OCI-M1 (cell line): ENCODE data around the gene PRAF2.

ENCODE experiments used
- DNase-seq: peaks from one replicate; lab custom pipeline; 2025; lab: John Stamatoyannopoulos, UW

Gene PRAF2

DNA sequence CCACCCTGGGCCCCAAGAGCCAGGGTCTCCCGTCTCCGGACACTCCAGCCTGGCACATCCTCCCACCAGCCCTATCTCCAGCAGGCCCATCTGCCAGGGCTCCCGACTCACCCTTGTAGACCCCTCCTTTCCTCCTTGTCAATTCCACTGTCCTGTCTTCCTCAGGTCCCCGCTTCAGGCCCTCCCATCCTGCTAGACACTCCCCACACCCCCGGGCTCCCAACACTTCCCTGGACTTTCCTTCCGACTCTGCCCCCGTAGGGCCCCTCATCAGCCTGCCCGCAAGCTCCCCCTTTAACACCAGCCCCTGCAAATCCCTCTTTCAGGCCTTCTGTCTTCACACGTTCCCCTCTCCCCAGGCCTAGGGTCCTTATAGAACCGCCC lies 1.1 kb downstream of the PRAF2 start:
- no peak for DNase-seq

DNA sequence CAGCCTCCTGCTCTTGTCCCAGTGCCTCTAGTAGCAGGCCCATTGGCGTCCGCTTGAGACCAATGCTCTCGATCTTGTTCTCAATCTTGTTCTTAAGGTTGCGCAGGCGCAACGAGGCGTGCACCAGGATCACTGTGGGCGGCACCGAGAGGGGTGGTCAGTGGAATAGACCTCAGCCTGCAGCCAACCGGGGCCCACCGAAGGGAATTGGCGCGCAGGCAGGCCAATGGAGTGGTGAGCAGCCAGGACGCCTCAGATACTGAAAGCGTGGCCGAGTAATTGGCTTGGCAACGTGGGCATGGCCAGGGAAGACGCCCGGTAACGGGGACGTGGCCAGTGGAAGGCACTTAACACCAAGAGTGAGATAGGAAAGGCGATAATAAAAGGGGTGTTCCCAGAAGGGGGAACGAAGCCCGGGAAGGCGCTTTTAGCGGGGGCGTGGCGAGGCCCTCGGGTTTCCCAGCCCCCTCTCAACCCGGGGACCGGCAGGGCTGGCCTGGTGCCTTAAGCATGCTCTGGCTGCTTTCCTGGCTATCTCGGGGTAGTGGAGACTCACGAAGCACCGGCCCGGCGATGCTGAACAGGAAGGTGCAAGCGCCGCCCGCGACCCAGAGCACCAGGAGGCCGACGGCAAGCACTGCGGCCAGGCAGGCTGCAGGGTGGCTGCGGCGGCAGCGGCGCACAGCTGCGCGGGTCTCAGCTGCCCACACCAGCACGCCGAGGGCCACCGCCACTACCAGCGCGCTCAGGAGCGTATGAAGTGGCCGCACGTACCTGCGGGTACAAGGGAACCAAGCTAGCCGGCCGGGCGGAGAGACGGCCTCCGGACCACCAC lies 1.7 kb downstream of the PRAF2 start:
- no peak for DNase-seq

DNA sequence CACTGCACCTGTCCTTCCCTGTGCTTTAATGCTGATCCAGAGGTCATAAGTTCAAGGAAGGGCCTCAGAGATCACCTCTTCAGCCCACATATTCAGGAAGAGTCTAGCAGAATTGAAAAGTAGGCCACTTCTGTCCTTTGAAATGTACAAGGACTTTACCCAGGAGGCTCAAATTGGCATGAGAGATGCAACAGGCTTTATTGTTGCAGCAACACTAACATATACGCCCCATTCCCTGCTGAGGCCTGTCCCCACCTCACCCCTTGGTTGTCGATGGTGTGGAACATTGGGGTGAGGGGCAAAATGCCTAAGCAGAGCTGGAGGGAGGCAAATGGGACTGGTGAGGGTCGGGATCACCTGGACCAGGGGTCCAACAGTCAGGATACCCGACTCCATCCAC lies 2.8 kb downstream of the PRAF2 start:
- no peak for DNase-seq

DNA sequence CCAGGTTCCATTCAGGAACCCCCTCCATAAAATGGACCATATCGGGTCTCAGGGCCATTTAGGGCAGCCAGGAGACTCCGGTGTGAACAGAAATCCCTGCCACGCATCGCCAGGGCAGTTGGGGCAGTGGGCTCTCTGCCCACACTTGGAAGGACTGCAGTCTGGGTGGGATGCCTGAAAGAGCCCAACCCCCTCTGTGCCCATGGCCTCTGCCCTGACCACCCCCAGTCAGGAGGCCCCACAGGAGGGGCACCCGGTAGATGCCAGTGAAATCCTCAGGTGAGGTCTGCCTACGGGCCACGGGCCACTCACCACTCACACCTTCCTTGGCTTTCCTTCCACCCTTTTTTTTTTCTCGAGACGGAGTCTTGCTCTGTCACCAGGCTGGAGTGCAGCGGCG lies 4.8 kb downstream of the PRAF2 start:
- no peak for DNase-seq

DNA sequence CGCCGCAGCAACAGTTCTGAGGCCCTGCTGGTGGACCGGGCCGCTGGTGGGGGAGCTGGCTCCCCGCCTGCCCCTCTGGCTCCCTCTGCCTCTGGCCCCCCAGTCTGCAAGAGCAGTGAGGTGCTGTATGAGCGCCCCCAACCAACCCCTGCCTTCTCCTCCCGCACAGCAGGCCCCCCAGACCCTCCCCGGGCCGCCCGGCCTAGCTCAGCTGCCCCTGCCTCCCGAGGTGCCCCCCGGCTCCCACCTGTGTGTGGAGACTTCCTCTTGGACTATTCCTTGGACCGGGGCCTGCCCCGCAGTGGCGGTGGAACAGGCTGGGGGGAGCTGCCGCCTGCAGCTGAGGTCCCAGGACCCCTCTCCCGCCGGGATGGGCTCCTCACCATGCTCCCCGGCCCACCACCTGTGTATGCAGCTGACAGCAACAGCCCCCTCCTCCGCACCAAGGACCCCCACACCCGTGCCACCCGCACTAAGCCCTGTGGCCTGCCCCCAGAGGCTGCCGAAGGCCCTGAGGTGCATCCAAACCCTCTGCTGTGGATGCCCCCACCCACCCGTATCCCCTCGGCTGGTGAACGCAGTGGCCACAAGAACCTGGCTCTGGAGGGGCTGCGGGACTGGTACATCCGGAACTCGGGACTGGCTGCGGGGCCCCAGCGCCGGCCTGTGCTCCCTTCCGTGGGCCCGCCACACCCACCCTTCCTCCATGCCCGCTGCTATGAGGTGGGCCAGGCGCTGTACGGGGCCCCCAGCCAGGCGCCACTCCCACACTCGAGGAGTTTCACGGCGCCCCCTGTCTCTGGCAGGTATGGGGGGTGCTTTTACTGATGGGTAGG lies 6.3 kb downstream of the PRAF2 start:
- DNase-seq = no peak

DNA sequence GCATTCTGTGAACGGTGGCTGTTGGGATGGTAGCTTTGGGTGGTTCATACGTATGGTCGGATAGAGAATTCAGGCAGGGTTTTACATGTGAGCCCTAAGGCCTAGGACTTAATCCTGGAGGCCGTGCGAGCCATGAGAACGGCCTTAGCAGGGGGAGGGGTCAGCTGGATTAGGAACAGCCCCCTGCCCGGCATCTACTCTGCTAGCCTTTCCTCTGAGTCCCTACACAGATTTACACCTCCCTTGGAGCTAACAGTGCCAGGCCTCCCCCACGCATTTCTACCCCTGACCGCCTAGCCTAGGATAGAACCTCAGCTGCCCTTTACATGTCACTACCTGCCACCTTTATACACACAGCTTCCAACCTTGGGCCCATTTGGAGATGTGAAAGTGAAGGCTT lies 7.1 kb downstream of the PRAF2 start:
- no peak for DNase-seq

DNA sequence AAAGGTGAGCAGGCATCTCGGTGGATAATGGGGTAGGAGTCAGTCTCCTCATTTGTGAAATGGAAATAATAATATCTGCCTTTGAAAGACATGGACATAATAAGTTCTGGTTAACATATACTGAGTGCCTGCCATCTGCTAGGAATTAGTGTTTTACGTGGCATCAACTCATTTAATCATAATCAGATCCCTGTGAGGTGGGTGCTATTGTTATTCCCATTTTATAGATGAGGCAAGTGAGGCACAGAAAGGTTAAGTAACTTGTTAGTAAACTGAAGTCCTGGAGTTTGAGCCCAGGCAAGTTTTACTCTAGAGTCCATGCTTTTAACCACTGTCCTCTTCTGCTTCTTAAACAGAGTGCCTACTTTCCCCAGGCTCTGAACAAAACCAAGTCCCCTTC lies 7.5 kb downstream of the PRAF2 start:
- no peak for DNase-seq

DNA sequence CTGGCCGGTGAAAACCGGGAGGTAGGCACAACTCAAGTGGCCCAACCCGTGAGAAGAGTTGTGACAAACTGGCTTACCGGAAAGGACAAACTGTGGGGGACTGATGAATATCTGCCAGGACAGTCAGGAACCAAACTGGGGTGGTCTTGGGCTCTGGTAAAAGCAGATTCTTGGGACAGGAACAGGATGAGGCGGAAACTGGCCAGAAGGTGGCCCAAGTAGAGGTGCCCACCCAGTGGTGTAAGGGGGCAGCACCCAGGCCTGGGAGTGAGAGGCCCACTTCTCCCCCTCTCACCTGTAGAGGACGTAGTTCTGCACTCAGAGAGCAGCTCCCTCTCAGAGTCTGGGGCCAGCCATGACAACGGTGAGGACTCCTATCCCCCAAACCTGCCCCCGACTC lies 9.1 kb downstream of the PRAF2 start:
- DNase-seq = no peak

DNA sequence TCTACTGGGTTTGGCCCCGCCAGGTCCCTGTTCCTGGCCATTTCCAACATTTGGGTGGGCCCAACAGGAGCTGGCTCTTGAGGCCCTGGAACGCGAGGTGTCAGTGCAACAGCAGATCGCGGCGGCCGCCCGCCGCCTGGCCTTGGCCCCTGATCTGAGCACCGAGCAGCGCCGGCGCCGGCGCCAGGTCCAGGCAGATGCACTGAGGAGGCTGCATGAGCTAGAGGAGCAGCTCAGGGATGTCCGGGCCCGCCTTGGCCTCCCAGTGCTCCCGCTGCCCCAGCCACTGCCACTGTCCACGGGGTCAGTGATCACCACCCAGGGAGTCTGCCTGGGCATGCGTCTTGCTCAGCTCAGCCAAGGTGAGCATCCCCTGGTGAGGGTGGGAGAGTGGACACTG lies 9.5 kb downstream of the PRAF2 start:
- no peak for DNase-seq

DNA sequence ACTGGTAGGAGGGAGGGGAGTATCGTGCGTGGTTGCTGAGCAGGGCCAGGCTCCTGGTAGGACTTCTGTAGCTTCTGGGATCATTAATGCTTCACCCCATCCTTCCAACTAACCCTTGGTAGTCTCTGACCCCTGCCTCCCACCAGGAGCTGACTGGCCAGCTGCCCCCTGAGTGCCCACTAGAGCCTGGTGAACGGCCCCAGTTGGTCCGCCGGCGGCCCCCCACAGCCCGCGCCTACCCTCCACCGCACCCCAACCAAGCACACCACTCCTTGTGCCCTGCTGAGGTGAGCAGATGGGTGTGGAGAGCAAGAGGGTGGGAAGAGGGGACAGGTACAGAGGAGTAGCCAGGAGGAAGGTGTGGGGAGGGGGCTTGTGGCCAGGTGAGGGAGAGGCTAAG lies 10.1 kb downstream of the PRAF2 start:
- no peak for DNase-seq

DNA sequence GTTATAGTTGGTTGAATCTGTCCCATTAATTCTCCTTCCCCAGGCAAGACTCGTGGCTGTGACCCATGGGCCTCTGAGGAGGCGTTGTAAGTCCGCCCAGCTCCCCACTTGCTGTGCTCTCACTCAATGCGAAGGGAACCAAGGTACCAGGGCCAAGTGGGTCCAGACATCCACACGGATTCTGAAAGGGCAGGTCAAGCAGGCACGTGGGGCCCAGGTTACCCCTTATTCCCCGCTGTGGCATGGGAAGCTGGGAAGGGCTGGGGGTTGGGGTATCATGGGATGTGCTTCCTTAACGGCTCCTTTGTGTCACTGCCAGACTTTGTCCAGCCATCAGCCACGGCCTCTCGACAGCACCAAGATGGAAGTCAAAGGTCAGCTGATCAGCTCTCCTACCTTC lies 11.9 kb downstream of the PRAF2 start:
- no peak for DNase-seq

DNA sequence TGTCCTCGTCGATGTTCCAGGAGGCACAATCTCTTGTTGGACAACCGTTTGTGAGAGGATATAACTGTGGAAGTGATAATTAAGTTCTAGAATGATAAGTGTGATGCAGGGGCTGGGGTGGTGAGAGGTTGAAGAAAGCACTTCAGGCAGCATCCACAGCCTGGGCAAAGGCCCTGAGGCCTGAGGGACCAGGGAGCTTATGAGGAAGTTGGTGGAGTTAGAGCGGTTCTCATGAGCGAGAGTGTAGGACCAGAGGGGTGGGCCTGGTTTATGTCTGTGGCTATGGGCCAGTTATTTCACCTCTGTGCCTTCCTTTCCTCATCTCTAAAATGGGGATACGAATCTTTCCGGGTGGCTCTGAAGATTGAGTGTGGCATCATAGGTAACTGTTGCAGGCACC lies 12.3 kb downstream of the PRAF2 start:
- no peak for DNase-seq

DNA sequence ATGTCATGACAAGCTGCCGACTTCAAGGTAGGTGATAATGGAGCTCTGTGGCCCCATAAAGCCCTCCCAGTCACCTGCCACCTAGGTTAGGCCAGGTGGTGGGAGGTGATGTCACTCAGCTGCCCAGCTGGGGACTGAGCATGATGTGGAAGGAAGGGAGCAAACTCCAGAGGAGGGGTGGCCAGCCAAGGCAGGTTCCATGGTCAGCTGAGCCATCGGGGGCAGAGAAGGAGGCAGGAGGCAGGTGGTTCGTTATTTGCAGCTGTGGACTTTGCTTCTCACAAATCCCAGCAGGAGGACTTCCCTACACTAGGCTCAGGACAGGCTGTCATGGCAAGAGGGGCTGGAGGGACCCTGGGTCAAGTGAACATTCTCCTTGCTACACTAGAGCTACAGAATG lies 12.9 kb downstream of the PRAF2 start:
- no peak for DNase-seq

DNA sequence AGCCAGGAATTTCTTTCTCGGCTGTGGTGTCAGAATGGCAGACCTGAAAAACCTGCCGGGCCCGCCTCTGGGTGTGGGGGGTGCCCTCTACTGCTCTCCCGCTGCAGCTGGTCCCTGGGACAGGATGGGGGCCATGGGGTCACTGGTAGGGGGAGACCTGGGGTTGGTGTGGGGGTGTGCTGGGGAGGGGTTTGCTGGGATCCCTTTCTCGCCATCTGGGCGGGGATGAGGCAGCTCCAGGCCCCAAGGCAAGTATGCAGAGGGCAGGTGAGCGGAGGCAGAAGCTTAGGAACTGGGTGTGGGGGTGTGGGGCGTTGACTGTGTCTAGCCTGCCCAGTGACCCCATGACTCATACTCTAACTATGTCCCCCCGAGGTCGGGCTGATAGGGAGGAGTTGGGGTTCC lies 14.1 kb downstream of the PRAF2 start:
- no peak for DNase-seq

DNA sequence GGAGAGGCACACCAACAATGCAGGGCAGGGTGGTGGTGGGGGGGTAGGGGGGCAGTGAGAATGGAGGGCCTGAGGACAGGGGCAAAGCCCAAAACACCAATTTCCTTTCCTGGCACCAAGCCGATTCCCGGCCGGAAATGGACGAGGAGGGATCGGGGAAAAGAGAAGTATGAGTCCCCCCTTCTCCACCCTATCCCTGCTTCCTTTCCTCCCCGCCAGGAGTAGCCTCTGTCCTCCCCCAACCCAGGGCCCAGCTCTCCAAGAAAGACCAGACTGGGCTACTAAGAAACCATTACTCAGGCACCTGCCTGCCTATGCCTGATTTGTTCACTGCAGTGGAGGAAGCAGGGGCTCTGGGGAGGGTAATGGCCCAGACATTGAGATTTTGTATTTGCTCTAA lies 14.6 kb downstream of the PRAF2 start:
- no peak for DNase-seq

DNA sequence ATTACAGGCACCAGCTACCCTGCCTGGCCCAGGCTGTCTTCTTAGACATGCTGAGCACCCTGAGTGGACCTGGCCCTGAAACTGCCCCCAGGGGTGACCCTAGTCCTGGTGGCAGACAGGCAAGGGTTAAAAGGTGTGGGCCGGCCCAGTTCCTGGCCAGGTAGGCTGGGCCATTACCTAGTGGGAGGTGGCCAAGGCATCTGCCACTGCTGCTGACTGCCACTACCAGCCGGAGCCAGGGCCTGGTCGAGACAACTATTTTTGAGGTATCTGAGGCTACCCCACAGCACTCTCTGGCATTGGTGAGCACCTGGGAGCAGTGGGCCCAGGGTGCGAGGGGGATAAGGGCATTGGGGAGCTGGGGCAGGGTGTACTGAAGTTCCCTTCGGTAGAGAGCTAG lies 15.0 kb downstream of the PRAF2 start, which contains the start of gene CCDC120:
Gene CCDC120, plus strand, starts transcription at position 206 of the 400 bp plus-strand sequence. CDS start 3,043 bp downstream, outside the sequence.
- DNase-seq = no peak

DNA sequence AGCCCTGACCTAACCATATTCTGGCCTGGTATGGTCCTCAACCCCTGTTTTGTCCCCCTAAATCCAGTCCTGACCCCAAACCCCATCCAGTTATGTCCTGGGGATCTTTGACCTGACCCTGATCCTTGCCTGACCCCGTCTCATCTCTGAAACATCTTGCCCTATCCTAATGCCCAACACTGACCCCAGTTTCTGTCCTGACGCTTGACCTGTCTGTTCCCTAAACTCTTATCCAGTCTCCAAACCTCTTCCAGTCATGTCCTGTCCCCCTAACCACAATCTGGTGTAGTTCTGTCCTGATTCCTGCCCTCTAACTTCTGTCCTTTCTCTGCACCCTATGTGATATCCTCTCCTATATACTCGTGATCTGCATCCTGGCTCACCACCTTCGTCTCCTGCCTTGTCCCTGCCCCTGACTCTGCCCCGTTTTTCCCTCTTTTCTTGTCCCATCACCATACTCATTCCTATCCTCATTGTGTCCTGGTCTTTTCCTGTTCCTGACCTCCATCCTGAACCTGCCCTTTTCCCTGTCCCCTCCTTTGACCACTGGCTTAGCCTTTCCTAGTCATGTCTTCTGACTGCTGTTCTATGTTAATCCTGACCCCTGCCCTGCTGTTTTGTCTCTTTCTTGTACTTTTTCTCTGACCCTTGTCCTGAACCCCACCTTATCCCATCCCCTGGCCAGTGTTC lies 19.6 kb downstream of the PRAF2 start:
- no peak for DNase-seq

DNA sequence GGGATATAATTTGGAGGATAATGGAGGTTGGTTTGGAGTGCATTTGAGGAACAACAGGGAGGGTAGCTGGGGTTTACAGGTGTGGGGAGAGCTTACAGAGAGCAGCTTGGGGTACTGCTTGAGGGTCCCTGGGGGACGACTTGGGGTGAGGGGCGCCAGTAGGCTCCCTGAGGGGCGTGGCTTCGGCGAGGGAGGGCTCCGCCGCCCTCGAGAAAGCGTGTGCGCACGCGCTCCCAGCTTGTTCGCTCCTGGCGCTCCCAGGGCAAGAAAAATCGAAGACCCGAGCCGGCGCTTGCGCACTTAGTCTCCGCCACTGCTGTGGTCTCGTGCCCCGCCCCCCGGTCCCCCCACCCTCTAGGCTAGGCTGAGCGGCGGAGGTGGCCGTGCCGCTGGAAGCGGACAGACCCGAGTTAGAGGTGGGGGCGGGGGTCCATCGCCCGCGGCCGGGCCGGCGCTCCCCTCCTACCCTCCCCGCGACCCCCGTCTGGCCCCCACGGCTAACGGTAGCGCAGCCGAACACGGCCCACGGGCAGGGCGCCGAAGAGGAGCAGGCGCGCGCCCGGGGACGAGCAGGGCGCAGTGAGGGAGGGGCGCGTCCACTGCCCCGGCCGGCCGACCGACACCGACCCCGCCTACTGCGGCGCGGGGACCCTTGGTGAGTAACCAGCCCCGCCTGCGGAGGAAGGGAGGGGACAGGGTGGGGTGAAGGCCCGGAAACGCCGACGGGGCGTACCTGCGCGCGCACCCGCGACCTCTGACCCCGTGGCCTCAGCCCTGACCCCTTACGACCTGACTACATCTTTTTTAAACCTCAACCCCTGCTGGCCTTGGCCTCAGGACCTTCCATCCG lies 20.4 kb downstream of the PRAF2 start:
- DNase-seq = no peak

DNA sequence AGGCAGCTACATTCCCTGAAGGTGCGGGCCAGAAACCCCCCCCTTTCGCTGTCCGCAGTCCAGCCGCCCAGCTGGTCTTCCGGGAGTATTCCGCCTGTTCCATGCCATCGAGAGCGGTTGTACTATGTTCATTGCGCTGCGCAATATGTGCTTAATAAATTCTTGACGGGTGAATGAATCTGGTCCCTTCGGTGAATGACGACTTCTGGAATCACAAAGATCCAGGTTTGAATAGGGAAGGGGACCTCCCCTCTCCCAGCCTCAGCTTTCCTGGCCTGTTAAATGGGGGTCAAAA lies 29.9 kb downstream of the PRAF2 start:
- DNase-seq = no peak

DNA sequence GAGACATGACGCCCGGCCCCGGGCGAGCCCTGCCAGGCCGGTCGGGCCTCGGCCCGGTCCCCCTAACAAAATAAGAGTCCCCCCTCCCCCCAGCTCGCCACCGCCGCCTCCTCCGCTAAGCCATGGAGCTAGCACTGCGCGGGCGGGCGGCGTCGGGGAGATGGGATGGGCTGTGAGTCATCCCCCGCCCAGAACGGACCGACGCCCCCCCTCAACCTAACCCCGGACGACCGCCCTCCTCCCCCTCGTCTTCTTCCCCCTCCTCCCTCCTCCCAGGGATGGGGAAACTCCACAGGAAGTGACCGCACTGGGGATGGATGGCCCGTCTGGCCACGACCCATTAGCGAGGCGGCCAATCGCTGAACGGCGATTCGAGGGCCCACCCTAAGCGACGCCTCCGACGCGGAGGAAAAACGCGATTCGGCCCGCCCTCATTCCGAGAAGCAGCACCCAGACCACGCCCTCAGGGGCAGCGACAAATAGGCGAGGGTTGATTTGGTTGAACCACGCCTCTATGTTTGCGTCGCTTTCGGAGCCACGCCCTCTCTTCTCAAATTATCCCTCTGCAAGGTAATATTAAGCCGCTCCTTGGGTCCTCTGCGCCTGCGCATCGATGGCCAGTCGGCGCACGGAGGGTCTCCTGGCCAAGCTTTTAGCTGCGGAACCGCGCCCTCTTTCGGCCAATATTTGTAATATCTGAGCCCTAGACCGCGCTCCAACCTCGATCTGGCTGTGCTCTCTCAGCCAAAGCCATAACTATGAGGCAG lies 30.4 kb downstream of the PRAF2 start, which contains the start of gene TFE3:
Gene TFE3, minus strand, starts transcription at position 138 of the 767 bp plus-strand sequence. Its CDS starts 131 bp downstream, at position 7.
- DNase-seq = peak; percentile 99

DNA sequence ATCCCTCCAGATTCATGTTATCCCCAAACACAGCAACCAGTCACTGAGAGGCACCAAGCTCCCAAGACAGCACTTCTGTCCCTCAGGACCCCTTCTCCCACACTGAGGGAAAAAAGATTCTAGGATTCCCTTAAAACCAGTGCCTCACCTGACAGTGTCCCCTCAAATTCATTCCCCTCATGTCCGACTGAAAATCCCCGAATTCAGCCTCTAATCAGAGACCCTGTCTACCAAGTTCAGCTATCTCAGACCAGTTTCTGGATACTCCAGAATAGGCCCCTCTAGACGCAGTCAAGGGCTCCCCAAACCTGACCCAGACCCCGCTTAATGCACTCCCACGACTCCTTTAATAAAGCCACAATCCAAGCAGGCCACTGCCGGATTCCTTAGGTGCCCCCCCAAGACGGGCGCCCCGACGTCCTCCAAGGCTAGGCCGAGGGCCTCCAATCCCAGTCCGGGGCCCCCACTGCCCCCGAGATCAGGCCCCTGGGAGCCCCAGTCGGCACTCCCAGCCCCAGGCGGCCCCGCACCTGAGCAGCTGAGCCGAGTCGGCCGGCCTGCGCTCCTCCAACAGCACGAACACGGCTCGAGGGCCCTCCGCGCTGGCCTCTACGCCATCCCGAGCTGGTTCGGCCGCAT lies 31.1 kb downstream of the PRAF2 start:
- DNase-seq = peak; percentile 65
